HUES6 (cell line): ENCODE results near the gene KIRREL1.
A peak's percentile ranks its signal among the peaks of the same experiment; 100 is the strongest.

Experiments used
- H3K27ac ChIP-seq: 2 replicates; pipeline ENCODE4 v1.7.0; 2013; ENCODE audit warnings: low read depth, mild to moderate bottlenecking, low read length, inconsistent platforms
- H3K27me3 ChIP-seq: 2 replicates; pipeline ENCODE4 v1.6.1; 2013; ENCODE audit warnings: low read length; ENCODE audit not compliant: control insufficient read depth, insufficient read depth
- H3K36me3 ChIP-seq: 2 replicates; pipeline ENCODE4 v1.6.1; 2013; ENCODE audit warnings: low read length; ENCODE audit not compliant: control insufficient read depth, insufficient read depth
- H3K4me1 ChIP-seq: 2 replicates; pipeline ENCODE4 v1.6.1; 2013; ENCODE audit warnings: low read length; ENCODE audit not compliant: control insufficient read depth, insufficient read depth
- H3K4me3 ChIP-seq: 2 replicates; pipeline ENCODE4 v1.5.1; 2013; ENCODE audit warnings: low read depth, low read length
- H3K9ac ChIP-seq: one replicate; pipeline ENCODE4 v1.6.1; 2013; ENCODE audit warnings: mild to moderate bottlenecking, low read length
- H3K9me3 ChIP-seq: 2 replicates; pipeline ENCODE4 v1.6.1; 2013; ENCODE audit warnings: low read depth, low read length; ENCODE audit not compliant: control insufficient read depth, insufficient read depth

The KIRREL1 gene

DNA sequence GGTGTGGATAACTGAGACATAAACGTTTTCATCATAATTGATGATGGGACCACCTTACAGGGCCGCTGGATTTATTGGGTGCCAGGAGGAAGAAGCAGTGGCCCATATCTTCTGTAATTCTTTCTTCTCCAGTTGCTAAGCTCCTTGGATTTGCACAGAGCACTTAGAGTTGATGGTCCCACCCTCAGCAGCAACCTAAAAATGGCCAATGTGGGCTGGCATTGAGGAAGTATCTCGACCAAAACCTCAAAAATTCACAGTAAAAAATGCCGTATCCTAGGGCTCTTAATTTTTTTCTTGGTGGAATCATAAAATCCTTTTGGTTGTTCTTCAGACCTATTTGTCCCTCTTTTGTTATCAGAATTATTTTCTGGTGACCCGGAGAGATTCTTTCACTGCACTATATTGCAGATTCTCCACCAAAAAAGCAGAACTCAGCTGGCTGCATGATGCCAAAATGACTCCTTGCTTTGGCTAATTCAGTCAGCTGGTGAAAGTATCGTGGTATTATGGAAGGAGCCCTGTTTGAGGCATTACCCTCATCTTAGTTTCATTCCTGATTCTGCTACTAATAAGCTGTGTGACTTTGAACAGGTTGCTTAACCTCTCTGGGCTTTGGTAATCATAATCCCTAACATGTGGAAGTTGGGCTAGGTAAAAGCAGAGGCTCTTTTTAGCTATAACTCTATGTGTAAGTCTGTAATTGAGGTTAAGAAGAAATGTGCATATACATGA, 27.6 kb downstream of the KIRREL1 start:
- Histone ChIP-seq H3K27me3 (no peaks in the 10 kb centered on the region), H3K36me3 (no peaks in the 10 kb centered on the region), H3K4me3 (no peak overlapping the region), H3K4me1 (peaks cover 87% of the 10 kb centered on the region), H3K9ac (no peak overlapping the region), H3K9me3 (no peaks in the 10 kb centered on the region), H3K27ac (no peak overlapping the region)

DNA sequence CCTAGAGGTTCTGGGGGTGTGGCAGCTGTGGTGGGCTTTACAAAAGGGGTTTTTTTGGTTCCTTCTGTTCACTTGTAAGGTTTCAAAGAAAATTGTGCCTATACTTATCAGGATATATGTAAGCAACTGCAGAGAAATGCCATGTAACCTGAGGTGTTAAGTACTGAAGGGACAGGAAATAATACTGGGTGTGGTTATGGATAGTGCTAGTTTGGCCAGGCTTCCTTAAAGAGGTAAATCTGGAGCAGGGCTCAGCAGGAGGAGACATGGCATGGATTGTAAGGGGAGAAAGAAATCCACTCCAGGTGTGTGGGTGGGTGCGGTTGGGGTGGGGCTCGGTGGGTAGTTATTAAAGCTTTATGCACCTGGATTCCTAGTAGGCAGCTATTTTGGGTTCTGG, 28.3 kb downstream of the KIRREL1 start:
- Histone ChIP-seq H3K4me3 (no peak overlapping the region), H3K9ac (no peak overlapping the region), H3K4me1 (peaks cover 87% of the 10 kb centered on the region)

GRCh38 chr1:158022554-158023312, 29.3 kb downstream of the KIRREL1 start:
- Histone ChIP-seq H3K9ac (no peak overlapping the region), H3K27me3 (no peaks in the 10 kb centered on the region), H3K4me1 (peaks cover 82% of the 10 kb centered on the region), H3K27ac (no peak overlapping the region), H3K9me3 (no peaks in the 10 kb centered on the region), H3K36me3 (0 out of 2 replicates have a peak, but pooled peaks cover 3% of the 10 kb centered on the region), H3K4me3 (no peak overlapping the region)

More for the DNA sequence above, 28.3 kb downstream of the KIRREL1 start:
- H3K27ac ChIP-seq = no peak overlapping the region
- H3K9me3 ChIP-seq = no peaks in the 10 kb centered on the region
- no peaks in the 10 kb centered on the region for H3K27me3 ChIP-seq
- H3K36me3 ChIP-seq = 0 out of 2 replicates have a peak, but pooled peaks cover 3% of the 10 kb centered on the region

GRCh38 chr1:158024737-158025136, 31.3 kb downstream of the KIRREL1 start:
- Histone ChIP-seq H3K4me3 (no peak overlapping the region), H3K27me3 (no peaks in the 10 kb centered on the region), H3K27ac (no peak overlapping the region), H3K9me3 (no peaks in the 10 kb centered on the region), H3K36me3 (0 out of 2 replicates have a peak, but pooled peaks cover 3% of the 10 kb centered on the region), H3K4me1 (peaks cover 64% of the 10 kb centered on the region), H3K9ac (no peak overlapping the region)

GRCh38 chr1:158025576-158026230, 32.3 kb downstream of the KIRREL1 start:
- Histone ChIP-seq H3K9me3 (no peaks in the 10 kb centered on the region), H3K27ac (no peak overlapping the region), H3K27me3 (no peaks in the 10 kb centered on the region), H3K36me3 (0 out of 2 replicates have a peak, but pooled peaks cover 5% of the 10 kb centered on the region), H3K4me3 (no peak overlapping the region), H3K9ac (peak overlapping the region; percentile 25), H3K4me1 (peaks cover 54% of the 10 kb centered on the region)

- peaks cover 14% of the 10 kb centered on the region; the same call in 1 of the 2 replicates for H3K36me3 ChIP-seq
- no peak overlapping the region for H3K27ac ChIP-seq
- no peak overlapping the region for H3K4me3 ChIP-seq
- H3K4me1 ChIP-seq = peaks cover 44% of the 10 kb centered on the region
- H3K9ac ChIP-seq = no peak overlapping the region
- no peaks in the 10 kb centered on the region for H3K27me3 ChIP-seq
- no peaks in the 10 kb centered on the region for H3K9me3 ChIP-seq
Measured at GRCh38 chr1:158026651-158027050, 33.2 kb downstream of the KIRREL1 start.

DNA sequence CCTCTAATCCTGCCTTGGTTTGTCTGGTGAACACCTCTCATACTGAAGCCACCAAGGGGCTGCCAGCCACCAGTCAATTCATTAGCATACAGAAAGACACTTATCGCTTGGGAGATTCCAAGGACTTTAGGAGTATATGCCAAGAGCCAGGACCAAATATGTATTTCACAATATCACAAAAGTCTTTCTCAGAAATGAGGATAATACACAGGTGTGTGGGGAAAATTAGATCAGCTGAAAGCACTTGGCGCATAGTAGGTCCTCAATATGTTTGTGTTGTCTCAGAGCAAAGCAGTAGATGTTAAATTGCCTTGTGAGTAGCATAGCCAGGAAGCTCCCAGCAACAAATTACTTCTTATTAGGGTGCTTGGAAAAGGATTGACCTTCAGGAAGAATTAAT, 34.1 kb downstream of the KIRREL1 start:
- Histone ChIP-seq H3K4me1 (peaks cover 38% of the 10 kb centered on the region), H3K9ac (no peak overlapping the region), H3K9me3 (no peaks in the 10 kb centered on the region), H3K27me3 (no peaks in the 10 kb centered on the region), H3K27ac (no peak overlapping the region), H3K36me3 (peaks cover 14% of the 10 kb centered on the region; the same call in 1 of the 2 replicates), H3K4me3 (no peak overlapping the region)

- Histone ChIP-seq H3K4me3 (no peak overlapping the region), H3K27me3 (no peaks in the 10 kb centered on the region), H3K9me3 (no peaks in the 10 kb centered on the region), H3K9ac (no peak overlapping the region), H3K36me3 (peaks cover 14% of the 10 kb centered on the region; the same call in 1 of the 2 replicates), H3K27ac (no peak overlapping the region), H3K4me1 (peaks cover 25% of the 10 kb centered on the region)
Measured at GRCh38 chr1:158028969-158029368, 35.5 kb downstream of the KIRREL1 start.

- no peaks in the 10 kb centered on the region for H3K27me3 ChIP-seq
- no peak overlapping the region for H3K4me3 ChIP-seq
- H3K4me1 ChIP-seq = peaks cover 37% of the 10 kb centered on the region
- no peaks in the 10 kb centered on the region for H3K9me3 ChIP-seq
- peaks cover 11% of the 10 kb centered on the region; the same call in 1 of the 2 replicates for H3K36me3 ChIP-seq
- no peak overlapping the region for H3K27ac ChIP-seq
- H3K9ac ChIP-seq = no peak overlapping the region
Measured at GRCh38 chr1:158035014-158035413, 41.6 kb downstream of the KIRREL1 start.

GRCh38 chr1:158035976-158036583, 42.6 kb downstream of the KIRREL1 start:
- H3K9ac ChIP-seq = no peak overlapping the region
- no peaks in the 10 kb centered on the region for H3K27me3 ChIP-seq
- peaks cover 37% of the 10 kb centered on the region for H3K4me1 ChIP-seq
- no peak overlapping the region for H3K27ac ChIP-seq
- H3K4me3 ChIP-seq = no peak overlapping the region
- no peaks in the 10 kb centered on the region for H3K9me3 ChIP-seq
- H3K36me3 ChIP-seq = peaks cover 4% of the 10 kb centered on the region; the same call in 1 of the 2 replicates
